Measurements from ENCODE around the gene SPATA31D4.
"Not testable (repeated sequence)": the region's sequence is repeated elsewhere in the genome, so short reads cannot be mapped to it uniquely, and the experiment has no call there.

The SPATA31D4 gene

DNA sequence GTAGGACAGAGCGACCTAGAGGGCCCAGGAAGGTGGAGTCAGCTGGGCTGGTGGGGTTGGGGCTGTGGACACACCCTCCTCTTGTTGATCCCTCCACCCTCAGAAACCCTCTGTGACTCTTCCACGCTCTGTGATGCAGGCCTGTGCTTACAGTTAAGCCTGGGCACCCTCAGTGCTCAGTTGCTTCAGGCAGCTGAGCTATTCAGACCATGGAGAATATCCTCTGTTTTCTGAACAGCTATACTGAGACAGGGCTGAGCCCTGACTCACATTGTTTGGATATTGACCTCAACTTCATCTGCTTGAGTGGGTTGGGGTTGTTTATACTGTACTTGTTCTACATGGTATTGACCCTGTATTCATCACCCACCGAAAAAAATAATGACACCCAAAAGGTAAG, at the start of gene SPATA31D4:
Gene SPATA31D4 (plus strand): TSS at position 124 of the 400 bp plus-strand sequence. CDS start 86 bp downstream, at position 210.
- not testable (repeated sequence) for DNase-seq

DNA sequence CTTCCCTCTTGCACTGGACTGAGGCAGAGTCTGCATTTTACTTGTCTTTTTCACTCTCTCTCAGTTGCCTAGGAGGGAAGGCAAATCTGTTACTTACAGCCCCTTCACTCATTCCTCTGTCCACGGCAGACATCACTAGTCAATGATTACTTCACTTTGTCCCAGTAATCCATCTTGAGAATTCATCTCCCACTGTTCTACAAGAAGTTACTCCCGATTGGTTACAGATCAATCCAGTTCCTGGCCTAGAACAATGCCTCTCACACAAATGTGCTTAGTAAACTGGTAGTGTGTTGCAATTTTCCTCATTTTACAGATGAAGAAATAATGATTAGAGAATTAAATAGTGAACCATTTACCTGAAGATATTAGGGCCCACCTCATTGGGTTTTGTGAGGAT, 49.7 kb upstream of the SPATA31D4 start:
- no peak for DNase-seq

DNA sequence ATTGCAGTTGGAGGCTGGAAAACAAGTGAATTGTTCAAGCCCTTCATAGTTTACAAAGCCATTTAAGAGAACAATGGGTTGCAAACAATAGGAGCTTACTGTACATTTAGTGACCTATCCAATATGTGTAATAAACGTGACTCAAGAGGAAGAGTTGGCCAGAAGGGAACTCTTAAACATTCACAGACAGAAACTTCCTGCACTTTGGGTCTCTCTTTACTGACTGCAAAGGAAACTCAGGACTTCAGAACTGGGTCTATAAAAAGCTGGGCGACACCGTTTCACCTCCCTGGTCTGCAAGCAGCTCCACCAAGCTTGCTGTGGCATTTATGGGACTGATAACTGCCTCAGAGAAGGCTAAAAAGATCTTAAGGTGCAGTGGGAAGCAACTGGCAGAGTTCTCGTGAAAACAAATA, 48.7 kb upstream of the SPATA31D4 start:
- no peak for DNase-seq

DNA sequence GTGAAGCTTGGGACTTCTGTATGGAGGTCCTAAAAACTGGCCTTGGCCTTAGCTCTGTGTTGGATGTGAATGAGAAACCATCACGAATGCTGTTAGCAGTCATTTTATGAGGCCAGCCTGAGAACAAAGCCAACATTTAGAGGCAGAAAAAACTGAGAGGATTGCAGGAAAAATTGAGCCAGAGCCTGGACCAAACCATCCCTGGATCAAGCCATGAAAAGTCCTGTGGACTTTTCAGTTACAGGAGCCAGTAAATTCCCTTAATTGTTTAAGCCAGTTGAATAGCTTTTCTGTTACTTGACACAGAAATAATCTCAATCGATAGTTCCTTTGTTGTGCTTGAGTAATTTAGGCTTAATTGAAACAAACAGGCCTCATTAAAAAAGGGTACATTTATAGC, 42.6 kb upstream of the SPATA31D4 start:
- DNase-seq, result no peak

DNA sequence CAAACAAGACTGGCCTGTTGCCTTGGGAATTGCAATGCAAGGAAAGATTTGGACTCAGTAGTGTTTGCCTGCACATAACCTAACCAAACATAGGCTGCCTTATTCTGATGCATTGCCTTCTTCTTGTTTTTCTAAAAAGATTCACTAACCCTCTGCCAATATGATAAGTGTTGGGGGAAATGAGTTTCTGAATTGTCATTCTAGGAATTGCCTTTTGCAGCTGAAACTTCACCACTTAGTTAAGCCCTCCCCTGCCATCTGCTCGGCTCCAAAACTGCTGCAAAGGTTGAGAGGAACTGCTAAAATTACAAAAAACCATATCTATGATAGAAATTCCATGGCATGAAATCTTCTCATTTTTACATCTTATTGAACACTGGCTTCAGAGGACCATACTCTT, 41.6 kb upstream of the SPATA31D4 start:
- no peak for DNase-seq

DNA sequence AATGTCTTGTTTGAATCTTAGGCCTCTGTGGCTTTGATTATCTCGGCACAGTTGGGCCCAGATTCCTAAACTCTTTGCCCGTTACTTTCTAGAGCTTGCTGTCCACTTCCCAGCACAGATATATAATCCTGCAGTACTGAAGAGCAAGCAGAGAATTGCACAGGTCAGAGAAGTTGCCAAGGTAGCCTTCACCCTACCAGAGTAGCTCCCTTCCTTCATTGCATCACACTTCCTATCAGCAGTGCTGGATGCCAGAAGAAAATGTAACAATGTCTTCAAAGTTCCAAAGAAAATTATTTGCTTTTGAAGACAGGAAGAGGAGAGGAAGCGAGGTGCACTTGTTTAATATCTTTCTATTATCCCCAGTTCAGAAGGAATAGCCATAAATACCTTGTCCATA, 38.1 kb upstream of the SPATA31D4 start:
- no peak for DNase-seq

DNA sequence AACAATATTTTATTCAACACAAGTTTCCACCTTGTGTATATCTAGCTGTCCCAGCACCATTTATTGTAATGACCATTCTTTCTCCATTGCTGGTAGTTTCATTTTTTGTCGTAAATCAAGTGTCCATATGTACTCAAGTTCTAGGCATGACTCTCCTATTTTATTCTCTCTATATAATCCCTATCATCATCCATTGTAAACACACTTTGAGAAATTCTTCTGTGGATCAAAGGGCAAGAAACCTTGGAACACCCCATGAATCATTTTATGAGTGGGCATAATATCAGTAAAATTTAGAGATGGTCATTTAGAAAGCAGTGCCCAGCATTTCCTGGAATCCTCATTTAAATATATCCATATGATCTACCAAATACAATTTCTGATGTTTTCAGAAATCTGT, 35.8 kb upstream of the SPATA31D4 start:
- DNase-seq, result no peak

DNA sequence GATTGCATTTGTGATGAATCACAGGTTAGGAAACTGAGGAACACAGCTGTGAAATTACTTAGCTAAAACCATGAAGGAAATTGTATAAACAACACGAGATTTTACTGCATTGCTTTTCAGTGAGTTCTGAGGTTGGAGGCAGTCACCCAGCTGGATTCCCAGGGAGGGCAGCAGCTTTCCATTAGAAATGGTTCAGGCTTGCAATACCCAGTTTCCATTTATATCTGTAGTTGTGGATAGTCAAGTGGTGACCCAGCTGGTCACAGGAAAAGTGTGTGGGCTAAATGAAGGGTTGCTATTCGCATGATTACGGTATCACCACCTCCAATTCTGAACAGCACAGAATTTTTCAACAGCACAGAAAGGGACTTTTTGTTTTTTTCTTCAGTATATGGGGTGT, 34.3 kb upstream of the SPATA31D4 start:
- no peak for DNase-seq

DNA sequence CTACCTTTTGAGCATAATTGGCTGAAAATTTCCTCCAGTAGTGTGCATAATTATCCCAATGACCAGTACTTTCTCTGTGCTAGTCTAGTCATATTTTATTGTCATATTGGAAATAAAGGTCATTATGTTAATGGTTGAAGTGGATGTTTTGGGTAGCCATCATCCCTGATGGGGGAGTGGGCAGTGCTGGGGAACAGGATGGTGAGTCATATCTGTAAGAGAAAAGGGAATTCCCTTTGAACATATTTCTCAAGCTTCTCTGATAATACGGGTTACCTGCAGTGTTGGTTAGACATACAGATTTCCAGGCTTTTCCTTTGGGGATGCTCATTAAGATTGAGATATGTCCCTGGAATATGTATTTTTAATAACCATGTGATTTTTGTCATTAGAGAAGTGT, 33.3 kb upstream of the SPATA31D4 start:
- no peak for DNase-seq

DNA sequence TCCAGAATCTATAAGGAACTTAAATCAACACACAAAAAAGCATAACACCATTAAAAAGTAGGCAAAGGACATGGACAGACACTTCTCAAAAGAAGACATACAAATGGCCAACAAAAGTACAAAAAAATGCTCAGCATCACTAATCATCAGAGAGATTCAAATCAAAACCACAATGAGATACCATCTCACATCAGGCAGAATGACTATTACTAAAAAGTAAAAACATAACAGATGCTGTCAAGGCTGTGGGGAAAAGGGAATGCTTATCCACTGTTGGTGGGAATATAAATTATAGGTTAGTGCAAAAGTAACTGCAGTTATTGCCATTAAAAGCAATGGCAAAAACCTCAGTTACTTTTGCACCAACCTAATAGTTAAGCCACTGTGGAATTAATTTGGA, 32.2 kb upstream of the SPATA31D4 start:
- no peak for DNase-seq

DNA sequence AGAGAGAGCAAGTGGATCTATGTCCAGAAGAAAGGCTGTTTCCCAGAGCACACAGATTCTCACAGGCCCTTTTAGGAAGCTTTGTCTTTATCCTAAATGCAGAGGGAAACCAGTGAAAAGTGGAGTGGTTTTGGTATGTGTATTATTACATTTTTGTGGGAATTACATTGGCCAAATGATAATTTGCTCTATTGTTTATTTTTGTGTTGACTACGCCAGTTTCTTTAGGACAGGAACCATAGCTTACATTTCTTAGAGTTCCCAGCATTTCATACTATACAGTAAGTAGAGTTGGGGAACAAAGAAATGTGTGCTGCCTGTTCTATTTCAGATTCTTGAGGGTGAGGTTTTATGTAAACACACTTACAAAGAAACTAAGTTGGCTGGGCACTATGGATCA, 29.4 kb upstream of the SPATA31D4 start:
- DNase-seq, result no peak

DNA sequence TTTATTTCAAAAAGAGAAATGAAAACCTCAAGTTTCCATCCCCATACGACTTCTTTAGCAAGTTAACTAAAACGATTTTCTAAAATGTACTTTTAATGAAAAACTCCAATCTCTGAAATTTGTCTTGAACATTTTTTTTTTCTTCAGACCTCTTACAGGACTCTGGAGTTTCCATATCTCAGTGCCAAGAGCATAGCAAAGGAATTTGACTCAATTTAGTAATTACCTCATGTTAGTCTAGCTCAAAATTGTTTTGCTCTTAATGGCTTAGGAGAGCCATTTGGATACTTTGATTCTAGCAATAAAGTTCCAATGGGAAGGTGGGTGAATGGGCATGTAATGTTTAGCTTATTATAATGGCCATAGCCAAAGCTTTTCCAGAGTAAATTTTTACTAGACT, 26.0 kb upstream of the SPATA31D4 start:
- no peak for DNase-seq

DNA sequence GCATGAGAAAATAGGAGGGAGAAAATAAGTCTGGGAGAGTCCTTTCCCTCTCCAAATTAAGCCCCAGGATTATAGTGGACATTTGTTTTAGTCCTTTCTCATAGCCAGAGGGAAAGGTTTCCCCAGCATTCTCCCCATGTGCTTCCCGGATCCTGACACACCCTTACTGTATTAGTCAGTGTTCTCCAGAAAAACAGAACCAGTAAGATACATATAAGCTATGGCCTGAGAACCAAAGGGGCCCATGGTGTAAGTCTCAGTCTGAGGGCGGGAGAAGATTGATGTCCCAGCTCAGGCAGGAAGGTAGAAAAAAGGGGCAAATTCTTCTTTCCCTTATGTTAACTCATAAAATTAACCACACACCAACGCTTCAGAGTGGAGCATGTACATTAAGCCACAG, 25.6 kb upstream of the SPATA31D4 start:
- DNase-seq, result no peak

DNA sequence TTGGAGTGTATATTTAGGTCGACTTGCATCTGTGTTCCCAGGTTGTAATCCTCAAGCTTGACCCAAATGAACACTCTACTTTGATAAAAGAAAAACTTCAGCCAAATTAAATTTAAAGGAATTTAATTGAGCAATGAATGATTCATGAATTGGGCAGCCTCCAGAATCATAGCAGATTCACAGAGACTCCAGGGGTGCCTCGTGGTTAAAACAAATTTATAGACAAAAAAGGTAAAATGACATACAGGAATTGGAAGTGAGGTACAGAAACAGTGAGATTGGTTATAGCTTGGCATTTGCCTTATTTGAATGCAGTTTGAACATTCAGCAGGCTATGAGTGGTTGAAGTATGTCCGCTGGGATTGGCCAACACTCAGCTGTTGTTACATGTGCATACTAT, 21.6 kb upstream of the SPATA31D4 start:
- DNase-seq, result no peak

DNA sequence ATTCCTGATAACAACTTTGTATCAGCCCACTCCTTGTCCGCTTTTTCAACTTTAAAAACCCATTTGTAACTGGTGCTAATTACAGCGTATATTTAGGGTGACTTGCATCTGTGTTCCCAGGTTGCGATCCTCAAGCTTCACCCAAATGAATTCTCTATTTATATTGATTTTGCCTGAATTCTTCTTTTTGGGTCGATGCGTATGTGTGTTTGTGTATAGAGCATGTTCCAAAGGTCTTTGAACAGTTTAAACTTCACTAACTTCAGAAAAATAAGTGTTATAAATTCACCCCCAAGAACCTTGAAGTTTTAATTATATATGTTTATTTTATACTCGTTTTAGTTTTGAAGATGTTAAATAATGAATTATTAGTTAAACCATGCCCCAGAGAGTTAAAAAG, 16.1 kb upstream of the SPATA31D4 start:
- no peak for DNase-seq

DNA sequence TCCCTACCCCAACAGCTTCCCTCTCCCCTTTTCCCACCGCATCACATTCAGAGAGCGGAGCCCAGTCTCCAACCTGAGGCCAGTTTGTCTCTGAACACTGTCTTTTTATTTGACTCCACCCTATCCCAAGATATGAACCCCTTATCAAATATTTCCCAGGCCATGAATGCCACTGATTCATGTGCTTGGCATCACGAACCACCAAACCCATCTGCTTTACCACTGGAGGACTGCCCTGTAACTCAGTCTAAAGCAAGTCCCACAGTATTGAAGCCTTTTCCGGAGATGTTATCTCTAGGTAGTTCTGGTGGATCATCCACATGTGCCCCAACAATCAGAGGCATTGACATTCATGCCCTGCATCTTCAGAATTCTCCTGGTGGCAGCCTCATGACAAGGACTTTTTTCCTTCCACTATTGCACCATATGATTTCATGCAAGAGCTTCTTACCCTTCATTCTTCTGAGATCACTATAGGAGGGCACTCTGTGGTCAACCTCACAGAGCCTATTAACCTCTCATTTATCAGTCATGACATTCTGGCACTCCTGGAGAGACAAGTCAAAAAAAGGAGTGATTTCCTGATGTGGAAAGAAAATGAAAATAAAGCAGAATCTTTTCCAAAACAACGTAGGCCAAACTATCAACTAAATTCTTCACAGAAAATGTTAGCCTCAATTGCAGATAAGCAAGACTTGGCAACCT, 12.3 kb upstream of the SPATA31D4 start:
- no peak for DNase-seq

DNA sequence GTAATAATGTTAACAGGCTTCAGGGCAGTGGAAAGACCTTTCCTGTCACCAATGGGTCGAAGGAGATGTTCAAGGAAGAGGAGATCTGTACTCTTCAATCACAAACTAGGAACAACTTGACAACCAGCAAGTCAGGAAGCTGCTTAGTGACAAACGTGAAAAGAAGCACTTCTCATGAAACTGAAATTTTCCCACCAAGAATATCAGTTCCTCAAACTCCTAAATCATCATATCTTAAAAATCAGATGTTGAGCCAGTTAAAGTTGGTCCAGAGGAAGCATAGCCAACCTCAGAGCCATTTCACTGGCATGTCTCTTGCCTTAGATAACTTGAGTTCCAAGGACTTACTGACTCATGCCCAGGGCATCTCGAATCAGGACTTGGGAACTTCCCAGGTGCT, 9.7 kb upstream of the SPATA31D4 start:
- not testable (repeated sequence) for DNase-seq

DNA sequence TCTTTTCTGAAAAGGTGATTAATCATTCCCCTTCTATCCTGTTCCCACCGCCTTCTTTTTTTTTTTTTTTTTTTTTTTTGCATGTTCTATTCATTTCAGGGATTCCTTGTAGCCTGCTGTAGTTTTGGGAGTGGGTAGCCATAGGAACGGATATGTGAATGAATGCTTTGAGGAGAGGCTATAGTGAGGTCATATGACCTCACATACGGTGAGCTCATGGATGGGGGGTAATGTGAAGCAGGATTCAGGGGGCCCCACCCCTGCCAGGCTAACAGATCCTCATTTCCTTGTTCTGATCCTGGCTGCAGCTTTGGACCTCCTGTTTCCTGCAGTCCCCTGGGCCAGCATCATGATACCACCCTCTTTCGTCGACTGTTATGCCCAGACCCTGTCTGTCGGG, 1.9 kb downstream of the SPATA31D4 start:
- DNase-seq, result not testable (repeated sequence)

DNA sequence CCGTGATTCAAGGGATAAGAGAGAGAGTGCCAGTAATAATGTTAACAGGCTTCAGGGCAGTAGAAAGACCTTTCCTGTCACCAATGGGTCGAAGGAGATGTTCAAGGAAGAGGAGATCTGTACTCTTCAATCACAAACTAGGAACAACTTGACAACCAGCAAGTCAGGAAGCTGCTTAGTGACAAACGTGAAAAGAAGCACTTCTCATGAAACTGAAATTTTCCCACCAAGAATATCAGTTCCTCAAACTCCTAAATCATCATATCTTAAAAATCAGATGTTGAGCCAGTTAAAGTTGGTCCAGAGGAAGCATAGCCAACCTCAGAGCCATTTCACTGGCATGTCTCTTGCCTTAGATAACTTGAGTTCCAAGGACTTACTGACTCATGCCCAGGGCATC, 5.3 kb downstream of the SPATA31D4 start:
- DNase-seq, result not testable (repeated sequence)

DNA sequence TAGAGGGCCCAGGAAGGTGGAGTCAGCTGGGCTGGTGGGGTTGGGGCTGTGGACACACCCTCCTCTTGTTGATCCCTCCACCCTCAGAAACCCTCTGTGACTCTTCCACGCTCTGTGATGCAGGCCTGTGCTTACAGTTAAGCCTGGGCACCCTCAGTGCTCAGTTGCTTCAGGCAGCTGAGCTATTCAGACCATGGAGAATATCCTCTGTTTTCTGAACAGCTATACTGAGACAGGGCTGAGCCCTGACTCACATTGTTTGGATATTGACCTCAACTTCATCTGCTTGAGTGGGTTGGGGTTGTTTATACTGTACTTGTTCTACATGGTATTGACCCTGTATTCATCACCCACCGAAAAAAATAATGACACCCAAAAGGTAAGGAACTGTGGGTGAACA, 15.2 kb downstream of the SPATA31D4 start, which contains the start of gene SPATA31D3:
Gene SPATA31D3 (plus strand): TSS at position 108 of the 400 bp plus-strand sequence. CDS start 86 bp downstream, at position 194.
- DNase-seq, result not testable (repeated sequence)

DNA sequence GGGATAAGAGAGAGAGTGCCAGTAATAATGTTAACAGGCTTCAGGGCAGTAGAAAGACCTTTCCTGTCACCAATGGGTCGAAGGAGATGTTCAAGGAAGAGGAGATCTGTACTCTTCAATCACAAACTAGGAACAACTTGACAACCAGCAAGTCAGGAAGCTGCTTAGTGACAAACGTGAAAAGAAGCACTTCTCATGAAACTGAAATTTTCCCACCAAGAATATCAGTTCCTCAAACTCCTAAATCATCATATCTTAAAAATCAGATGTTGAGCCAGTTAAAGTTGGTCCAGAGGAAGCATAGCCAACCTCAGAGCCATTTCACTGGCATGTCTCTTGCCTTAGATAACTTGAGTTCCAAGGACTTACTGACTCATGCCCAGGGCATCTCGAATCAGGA, 20.4 kb downstream of the SPATA31D4 start:
- DNase-seq, result not testable (repeated sequence)

DNA sequence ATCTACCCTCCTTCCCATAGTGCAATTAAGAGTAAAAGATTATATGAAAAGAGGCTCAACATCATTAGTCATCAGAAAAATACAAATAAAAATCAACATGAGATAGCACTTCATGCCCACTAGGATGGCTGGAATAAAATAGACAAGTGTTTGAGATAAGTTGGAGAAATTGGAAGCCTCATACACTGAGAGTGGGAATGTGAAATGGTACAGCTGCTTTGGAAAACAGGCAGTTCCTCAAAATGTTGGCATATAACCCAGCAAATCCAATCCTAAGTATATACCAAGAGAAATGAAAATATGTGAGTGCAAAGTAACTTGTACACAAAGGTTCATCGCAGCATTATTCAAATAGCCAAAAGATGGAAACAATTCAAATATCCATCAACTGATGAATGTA, 24.9 kb downstream of the SPATA31D4 start:
- DNase-seq, result no peak

DNA sequence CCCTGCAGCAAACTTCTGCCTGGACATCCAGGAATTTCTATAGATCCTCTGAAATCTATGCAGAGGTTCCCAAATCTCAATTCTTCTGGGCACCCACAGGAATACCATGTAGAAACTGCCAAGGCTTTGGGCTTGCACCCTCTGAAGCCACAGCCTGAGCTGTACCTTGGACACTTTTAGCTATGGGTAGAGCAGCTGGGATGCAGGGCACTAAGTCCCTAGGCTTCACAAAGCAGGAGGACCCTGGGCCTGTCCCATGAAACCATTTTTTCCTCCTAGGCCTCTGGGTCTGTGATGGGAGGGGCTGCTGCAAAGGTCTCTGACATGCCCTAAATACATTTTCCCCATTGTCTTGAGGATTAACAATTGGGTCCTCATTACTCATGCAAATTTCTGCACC, 27.4 kb downstream of the SPATA31D4 start:
- DNase-seq, result no peak

DNA sequence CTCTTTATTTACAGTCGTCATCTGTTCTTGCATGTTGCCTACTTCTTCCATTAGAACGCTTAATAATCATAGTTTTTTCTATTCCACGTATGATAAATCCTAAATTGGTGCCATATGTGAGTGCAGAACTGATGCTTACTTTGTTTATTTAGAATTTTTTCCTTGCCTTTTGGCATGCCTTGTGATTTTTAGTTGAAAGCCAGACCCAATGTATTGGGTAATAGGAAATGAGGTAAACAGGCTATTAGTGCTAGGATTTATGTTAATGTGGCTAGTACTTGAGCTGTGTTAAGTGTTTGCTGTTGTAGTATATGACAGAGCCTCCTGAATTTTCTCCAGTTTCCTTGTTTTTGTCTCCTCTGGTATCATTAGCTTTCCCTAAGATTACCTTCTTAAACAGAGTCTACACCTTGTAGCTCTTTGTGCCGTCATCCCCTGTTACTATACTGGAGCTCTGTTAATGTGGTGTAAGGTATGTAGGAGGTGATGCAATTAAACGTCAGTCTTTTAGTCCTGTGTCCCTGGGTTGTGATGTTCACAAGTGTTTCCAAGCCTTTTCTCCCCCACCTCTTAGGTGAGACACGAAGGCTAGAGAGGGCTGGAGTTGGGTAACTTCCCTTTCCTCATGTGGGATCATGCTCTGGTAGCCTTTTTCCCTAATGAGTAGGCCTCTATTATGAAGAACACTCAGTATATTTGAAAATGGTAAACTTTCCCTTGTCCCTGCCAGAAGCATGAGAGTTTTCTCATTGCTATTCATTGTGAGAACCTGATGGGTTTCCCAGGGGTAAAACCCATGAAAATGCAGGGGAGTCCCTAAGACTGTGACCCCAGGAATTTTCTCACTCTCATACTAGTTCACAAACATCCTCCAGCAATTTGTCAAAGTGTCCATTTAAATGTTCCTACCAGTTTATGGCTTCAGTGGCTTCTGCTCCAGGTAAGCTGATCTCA, 36.3 kb downstream of the SPATA31D4 start:
- DNase-seq, result no peak
